HG02759 (cell line): ENCODE measurements around the gene RCN1.

Experiments used
- ATAC-seq: cut with Tn5 transposase; IDR thresholded peaks from one replicate; pipeline ENCODE4 v1.9.1; 2021; ENCODE audit warnings: mild to moderate bottlenecking, moderate library complexity; ENCODE audit not compliant: unreplicated experiment

Gene RCN1

DNA sequence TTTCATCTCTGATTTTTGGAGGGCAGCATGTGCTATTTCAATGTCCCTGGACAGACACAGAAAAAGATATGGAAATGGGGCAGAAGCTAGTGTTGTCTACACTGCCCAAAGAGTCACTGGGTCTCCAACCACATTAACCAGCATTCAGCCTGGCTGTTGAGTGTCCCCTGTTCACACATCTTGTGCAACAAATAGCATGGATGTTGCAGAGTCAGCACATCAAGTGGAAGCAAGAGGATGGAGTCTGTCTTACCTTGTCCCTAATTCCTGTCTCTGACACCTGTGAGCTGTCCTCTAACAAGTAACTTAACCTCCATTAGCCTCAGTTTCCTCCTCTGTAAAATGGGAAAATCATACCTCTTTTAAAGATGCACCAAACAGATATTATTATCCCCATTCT is 60.2 kb downstream of the RCN1 start:
- no peak for ATAC-seq

DNA sequence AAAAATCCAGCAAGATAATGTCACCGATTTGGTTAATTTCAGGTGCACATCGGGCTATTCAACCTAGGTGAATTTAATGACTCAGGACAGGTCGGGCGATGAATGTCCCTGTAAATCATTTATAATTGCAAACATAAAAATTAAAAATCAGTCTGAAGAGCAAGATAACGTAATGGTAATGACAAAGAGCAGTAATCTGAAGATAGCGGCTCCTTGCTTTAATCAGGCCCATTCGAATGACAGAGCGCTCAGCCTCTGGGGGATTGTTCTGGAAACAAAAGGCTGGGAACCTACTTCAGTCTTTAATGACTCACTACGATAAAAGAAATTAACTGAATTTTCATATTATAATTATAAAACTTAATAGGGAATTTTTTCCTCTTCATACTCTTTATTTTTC is 61.3 kb downstream of the RCN1 start:
- ATAC-seq, result no peak

DNA sequence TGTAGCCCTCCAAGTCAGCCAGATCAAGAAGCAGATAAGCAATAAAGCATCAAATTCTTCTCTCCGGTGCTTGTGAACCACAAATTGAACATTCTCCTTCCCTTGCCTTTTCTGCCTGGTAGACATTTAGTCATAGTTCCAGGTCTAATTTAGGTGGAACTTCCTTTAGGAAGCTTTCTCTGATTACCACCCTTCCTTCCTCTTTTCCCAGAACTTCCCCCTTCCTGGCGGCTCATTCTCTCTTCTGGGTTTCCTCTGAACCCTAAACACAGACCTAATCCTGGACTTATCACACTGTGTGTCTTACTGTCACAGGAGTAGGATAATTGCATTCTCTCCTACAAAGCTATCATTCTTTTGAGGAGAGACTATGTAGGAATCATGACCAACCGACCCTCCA is 61.9 kb downstream of the RCN1 start:
- no peak for ATAC-seq

DNA sequence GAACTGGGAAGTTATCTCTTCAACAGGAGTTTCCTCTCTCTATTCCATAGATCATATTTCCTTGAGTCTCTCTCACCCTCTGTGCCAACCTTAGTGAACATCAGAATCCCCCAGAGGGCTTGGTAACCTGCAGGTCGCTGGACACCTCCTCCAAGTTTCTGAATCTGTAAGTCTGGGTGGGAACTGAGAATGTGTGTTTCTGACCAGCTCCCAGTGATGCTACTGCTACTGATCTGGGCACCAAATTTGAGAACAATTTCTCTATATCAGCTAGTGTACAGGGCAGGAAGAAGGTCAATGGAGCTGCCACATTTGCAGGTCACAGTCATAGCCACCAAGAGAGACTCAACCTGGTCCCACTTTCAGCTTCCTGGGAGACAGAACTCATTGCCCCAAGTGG is 62.9 kb downstream of the RCN1 start:
- peak; percentile 66 for ATAC-seq

DNA sequence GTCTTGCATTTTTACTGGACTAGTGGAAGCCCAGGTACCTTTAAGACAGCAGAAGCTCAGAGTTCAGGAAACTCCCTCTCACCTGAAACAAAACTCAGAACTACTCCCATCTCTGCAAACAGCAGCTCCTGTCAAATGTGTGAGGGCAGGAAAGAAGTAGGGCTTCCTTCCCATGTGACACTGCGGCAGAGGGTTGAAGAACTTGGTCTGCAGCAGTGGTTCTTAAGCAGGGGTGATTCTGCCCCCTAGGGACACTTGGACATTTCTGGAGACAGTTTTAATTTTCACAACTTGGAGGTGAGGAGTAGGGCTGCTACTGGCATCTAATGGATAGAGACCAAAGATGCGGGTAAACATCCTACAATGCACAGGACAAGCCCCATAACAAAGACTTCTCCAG is 63.4 kb downstream of the RCN1 start:
- peak; percentile 53 for ATAC-seq
